ENCODE data around the gene TNFAIP3.
"Not testable (repeated sequence)": the region's sequence is repeated elsewhere in the genome, so short reads cannot be mapped to it uniquely, and the experiment has no call there.

TNFAIP3 gene

GRCh38 chr6:137878486-137879285 lies 11.6 kb downstream of the TNFAIP3 start:
- DNase-seq, result no peak

GRCh38 chr6:137879299-137879698 lies 12.2 kb downstream of the TNFAIP3 start:
- DNase-seq, result no peak

GRCh38 chr6:137879885-137880745 lies 13.1 kb downstream of the TNFAIP3 start:
- no peak for DNase-seq

- DNase-seq, result no peak
Observed at GRCh38 chr6:137880746-137881521, 13.9 kb downstream of the TNFAIP3 start.

- DNase-seq, result no peak
Observed at GRCh38 chr6:137881522-137881886, 14.4 kb downstream of the TNFAIP3 start.

- peak; percentile 86 for DNase-seq
Observed at GRCh38 chr6:137882225-137882961, 15.3 kb downstream of the TNFAIP3 start.

- peak; percentile 76 for DNase-seq
Observed at GRCh38 chr6:137883400-137884148, 16.5 kb downstream of the TNFAIP3 start.

- DNase-seq, result no peak
Observed at GRCh38 chr6:137884149-137884909, 17.3 kb downstream of the TNFAIP3 start.

GRCh38 chr6:137884910-137885229 lies 17.8 kb downstream of the TNFAIP3 start:
- DNase-seq, result not testable (repeated sequence)

GRCh38 chr6:137886226-137886625 lies 19.2 kb downstream of the TNFAIP3 start:
- DNase-seq, result not testable (repeated sequence)

GRCh38 chr6:137890983-137891537 lies 24.0 kb downstream of the TNFAIP3 start:
- DNase-seq, result no peak

- DNase-seq, result peak; percentile 82
Observed at GRCh38 chr6:137892271-137892708, 25.2 kb downstream of the TNFAIP3 start.

GRCh38 chr6:137893181-137893580 lies 26.1 kb downstream of the TNFAIP3 start:
- DNase-seq, result peak; percentile 45

- peak; percentile 60 for DNase-seq
Observed at GRCh38 chr6:137893726-137894125, 26.7 kb downstream of the TNFAIP3 start.

- DNase-seq, result not testable (repeated sequence)
Observed at GRCh38 chr6:137894378-137894777, 27.3 kb downstream of the TNFAIP3 start.

GRCh38 chr6:137894779-137895385 lies 27.8 kb downstream of the TNFAIP3 start:
- peak; percentile 87 for DNase-seq

- DNase-seq, result no peak
Observed at GRCh38 chr6:137896647-137897046, 29.6 kb downstream of the TNFAIP3 start.

GRCh38 chr6:137900815-137901214 lies 33.8 kb downstream of the TNFAIP3 start:
- DNase-seq, result no peak

- no peak for DNase-seq
Observed at GRCh38 chr6:137901454-137901853, 34.4 kb downstream of the TNFAIP3 start.

- no peak for DNase-seq
Observed at GRCh38 chr6:137902699-137903098, 35.6 kb downstream of the TNFAIP3 start.

All from fibroblast of skin of scalp (primary cell).